ENCODE data around the gene CRNKL1. TPM values are rescaled to one million over a fixed set of nuclear protein-coding genes. Genes with fewer than 3 reads are reported as not detected.

CRNKL1 gene
- total and polyA plus RNA-seq, 8 donors = 7.3 to 43.2 (median 18.3) TPM

GRCh38 chr20:20031790-20032189 lies 20.5 kb downstream of the CRNKL1 start:
- H3K36me3 ChIP-seq = peaks cover 39 to 100% (median 92%) of the 10 kb centered on the region in 4 donors

GRCh38 chr20:20027284-20027683 lies 25.0 kb downstream of the CRNKL1 start:
- Histone ChIP-seq H3K36me3 (peaks cover 0 to 79% (median 71%) of the 10 kb centered on the region in 4 donors), H3K27ac (no peak overlapping the region), H3K27me3 (no peaks in the 10 kb centered on the region), H3K4me3 (no peak overlapping the region), H3K9me3 (no peaks in the 10 kb centered on the region), H3K4me1 (peaks cover 0 to 8% (median 3%) of the 10 kb centered on the region in 4 donors)
- DNase-seq = no peak
- TF ChIP-seq CTCF (IDR thresholded peaks at IDR 0.05) (no peak), EP300 (IDR thresholded peaks at IDR 0.05) (no peak), POLR2A (IDR thresholded peaks at IDR 0.05) (no peak), POLR2AphosphoS5 (IDR thresholded peaks at IDR 0.05) (no peak)
- 84 to 86% (median 85%) methylated on average over 2 of the region's 2 CpGs for WGBS, 5 donors
- intact Hi-C loops (cut with DNase I; ENCODE audit: low total_unique reads) = no loop called here

More at GRCh38 chr20:20031790-20032189, 20.5 kb downstream of the CRNKL1 start:
- no peaks in the 10 kb centered on the region for H3K27me3 ChIP-seq
- H3K27ac ChIP-seq = no peak overlapping the region
- H3K4me3 ChIP-seq = no peak overlapping the region
- no peak for DNase-seq
- intact Hi-C loops (cut with DNase I; ENCODE audit: low total_unique reads) = no loop called here
- WGBS, 5 donors = 81 to 88% (median 86%) methylated on average over 5 of the region's 5 CpGs
- H3K4me1 ChIP-seq = no peaks in the 10 kb centered on the region
- no peak for TF ChIP-seq EP300 (IDR thresholded peaks at IDR 0.05)
- TF ChIP-seq CTCF (IDR thresholded peaks at IDR 0.05) = no peak
- TF ChIP-seq POLR2AphosphoS5 (IDR thresholded peaks at IDR 0.05) = no peak
- TF ChIP-seq POLR2A (IDR thresholded peaks at IDR 0.05) = no peak
- H3K9me3 ChIP-seq = no peaks in the 10 kb centered on the region

GRCh38 chr20:20024942-20025341 lies 27.3 kb downstream of the CRNKL1 start:
- DNase-seq = no peak
- TF ChIP-seq CTCF (IDR thresholded peaks at IDR 0.05) (no peak), POLR2A (IDR thresholded peaks at IDR 0.05) (no peak), POLR2AphosphoS5 (IDR thresholded peaks at IDR 0.05) (no peak), EP300 (IDR thresholded peaks at IDR 0.05) (no peak)
- Histone ChIP-seq H3K27ac (no peak overlapping the region), H3K36me3 (peaks cover 0 to 58% (median 52%) of the 10 kb centered on the region in 4 donors), H3K4me1 (peaks cover 0 to 29% (median 21%) of the 10 kb centered on the region in 4 donors), H3K4me3 (no peak overlapping the region), H3K27me3 (no peaks in the 10 kb centered on the region), H3K9me3 (no peaks in the 10 kb centered on the region)
- intact Hi-C loops (cut with DNase I; ENCODE audit: low total_unique reads) = no loop called here

GRCh38 chr20:20023395-20023794 lies 28.9 kb downstream of the CRNKL1 start:
- peaks cover 4 to 43% (median 36%) of the 10 kb centered on the region in 4 donors for H3K4me1 ChIP-seq
- TF ChIP-seq POLR2A (IDR thresholded peaks at IDR 0.05) (no peak), POLR2AphosphoS5 (IDR thresholded peaks at IDR 0.05) (no peak), CTCF (IDR thresholded peaks at IDR 0.05) (no peak), EP300 (IDR thresholded peaks at IDR 0.05) (no peak)
- no peaks in the 10 kb centered on the region for H3K27me3 ChIP-seq
- DNase-seq = no peak
- intact Hi-C loops (cut with DNase I; ENCODE audit: low total_unique reads) = no loop called here
- peaks cover 0 to 46% (median 37%) of the 10 kb centered on the region in 4 donors for H3K36me3 ChIP-seq
- H3K4me3 ChIP-seq = no peak overlapping the region
- H3K27ac ChIP-seq = no peak overlapping the region
- 91 to 97% (median 94%) methylated on average over 3 of the region's 3 CpGs for WGBS, 5 donors
- no peaks in the 10 kb centered on the region for H3K9me3 ChIP-seq

Data from stomach (tissue), 9 donors.